GM19468 (cell line): ENCODE results near the gene CXCL11.
"Not testable (repeated sequence)": the region's sequence is repeated elsewhere in the genome, so short reads cannot be mapped to it uniquely, and the experiment has no call there.

ENCODE experiments used
- ATAC-seq: cut with Tn5 transposase; IDR thresholded peaks from one replicate; pipeline ENCODE4 v1.9.1; 2021; ENCODE audit warnings: mild to moderate bottlenecking, moderate library complexity, moderate number of reproducible peaks; ENCODE audit not compliant: unreplicated experiment; ENCODE audit errors: extremely low read depth

The CXCL11 gene

DNA sequence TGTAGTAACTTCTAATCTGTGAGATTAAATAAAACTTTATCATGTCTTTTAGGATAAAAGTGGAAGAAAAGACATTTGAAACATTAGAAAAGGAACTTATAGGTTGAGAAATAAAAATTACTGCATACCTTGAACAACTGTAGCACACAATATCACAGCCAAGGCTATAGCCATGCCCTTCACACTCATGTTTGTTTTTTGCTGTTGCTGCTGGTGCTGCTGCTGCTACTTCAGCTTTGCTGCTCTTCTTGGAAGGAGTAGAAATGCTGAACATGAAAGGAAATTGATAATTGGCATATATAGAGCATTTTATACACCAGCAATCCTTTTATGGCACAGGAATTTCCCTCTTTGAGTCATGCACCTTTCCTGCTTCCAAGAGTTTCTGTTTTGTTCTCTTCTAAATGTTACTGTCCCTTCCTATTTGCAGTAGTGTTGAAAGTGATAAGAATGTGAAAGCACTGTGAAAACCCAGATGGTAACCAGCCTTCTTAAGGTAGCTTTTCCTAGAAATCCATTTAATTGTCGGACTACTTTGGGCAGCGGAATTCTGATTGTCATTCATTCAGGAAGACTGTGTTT is at the start of gene CXCL11:
TSS of gene CXCL11 (minus strand) at position 272 of the 582 bp plus-strand sequence. CDS start at position 189, 83 bp downstream.
- ATAC-seq: no peak

DNA sequence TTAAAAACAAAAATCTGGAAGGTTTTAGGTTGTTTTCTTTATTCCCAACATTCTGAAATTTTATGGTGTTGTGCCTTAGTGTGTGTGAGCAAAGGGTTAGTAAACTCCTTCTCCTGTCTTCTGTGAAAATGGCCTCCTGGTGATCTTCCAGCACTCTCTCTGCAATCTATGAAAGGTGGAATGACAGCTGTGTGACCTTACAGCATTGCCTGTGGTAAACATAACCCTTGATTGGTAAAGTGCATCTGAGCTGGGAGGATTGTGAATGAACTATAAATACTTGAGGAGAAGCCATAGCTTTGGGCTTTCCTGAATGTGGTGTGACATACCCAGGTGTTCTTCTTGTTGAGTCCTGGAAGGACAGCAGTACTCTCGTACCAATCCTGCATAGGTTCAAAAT is 48.7 kb upstream of the CXCL11 start:
- ATAC-seq: no peak

DNA sequence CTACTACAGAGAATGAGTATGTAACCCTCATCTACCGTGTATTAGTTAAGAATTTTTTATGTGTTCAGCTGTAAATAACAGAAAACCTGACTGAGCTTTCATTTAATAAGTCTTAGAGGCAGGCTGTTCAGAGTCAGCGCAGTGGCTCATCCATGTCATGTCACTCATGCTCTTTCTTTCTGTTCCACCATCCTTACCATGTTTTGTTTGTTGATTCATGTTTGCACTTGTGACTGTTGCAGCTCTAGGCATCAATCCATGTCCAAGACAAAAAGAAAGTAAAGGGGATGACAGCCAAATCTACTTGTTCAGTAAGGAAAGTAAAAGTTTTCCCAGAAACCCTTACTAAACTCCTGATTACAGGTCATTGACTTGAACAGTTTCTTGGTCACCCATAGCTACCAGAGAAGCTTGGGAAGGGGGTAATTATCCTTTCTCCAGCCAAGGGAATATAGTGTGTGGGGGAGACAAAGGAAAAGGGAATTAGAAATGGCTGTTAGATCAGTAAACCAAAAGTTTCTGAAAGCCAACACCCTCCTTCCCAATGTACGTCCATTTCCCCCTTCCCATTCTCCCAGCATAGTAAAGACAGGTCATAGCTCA is 47.6 kb upstream of the CXCL11 start:
- no peak for ATAC-seq

DNA sequence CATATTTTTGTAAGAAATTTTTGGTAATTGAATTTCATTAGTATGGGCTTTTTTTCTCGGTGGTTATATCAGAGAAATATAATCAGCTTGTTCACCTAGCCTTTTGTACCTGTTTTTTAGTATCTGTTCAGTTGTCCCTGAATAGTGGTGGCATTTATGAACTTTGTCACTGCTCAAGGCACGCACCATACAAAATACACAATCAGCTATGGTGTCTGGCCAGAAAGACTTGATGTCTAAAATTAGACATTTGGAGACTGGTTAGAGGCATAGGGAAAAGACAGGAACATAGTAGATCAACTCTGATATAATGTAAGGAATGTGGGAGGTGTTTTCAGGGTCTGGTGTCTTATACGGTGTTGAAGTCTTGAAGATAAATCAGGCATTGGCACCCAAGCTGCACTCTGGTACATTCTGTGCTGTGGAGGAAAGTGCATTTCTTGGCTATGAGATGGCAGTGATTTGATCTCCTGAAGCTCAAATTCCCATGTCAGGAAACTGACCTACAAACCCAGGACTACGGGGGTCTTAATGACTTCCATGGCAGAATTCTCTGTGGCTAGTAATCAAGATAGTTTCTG is 42.3 kb upstream of the CXCL11 start:
- no peak for ATAC-seq

DNA sequence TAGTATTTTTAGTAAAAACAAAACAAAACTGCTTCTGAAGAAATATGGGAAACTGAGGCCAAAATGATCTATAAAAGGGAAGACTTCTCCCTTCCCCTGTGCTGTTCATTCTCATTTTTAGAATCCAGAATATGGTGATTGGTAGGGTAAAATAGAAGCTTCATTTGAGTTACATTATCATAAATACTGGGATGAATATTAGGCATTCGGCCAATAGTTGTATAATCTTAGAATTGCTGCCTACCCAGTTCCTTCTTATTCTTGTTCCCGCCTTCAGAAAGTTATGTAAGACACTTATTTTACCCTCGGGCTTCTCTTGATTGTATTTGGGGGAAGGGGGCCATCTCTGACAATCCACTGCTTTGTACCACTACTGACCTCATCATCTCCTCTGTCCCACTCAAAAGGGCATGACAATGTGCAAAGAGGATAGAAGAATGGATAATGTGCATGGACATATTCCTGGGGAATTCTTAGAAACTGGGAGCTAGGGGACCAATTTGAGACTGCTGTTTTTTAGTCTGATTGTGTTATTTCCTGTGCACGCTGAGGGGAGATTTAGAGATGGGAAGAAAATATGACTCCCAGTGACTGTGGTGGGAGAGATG is 39.2 kb upstream of the CXCL11 start:
- ATAC-seq: no peak

DNA sequence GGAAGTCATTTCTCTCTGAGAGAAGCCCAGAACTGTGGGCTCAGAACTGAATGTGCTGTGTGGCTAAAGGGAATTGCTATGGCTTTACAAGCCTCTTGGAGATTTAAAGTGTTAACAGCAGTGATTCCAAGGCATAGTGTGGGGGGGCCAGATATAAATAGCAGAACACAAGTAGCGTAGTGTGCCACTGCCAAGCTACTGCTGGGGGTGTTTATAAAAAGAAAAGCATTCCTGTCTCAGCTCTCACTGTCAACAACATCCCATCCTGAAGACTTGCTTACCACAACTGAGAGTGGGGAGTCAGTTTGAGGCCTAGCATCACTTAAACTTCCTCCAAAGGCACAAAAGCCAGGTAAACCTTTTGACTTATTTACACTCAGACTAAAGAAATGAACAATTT is 38.6 kb upstream of the CXCL11 start, which contains the start of gene ART3:
TSS of gene ART3 (plus strand) at position 242 of the 400 bp plus-strand sequence. CDS start 1,181 bp downstream, outside the sequence.
- no peak for ATAC-seq

DNA sequence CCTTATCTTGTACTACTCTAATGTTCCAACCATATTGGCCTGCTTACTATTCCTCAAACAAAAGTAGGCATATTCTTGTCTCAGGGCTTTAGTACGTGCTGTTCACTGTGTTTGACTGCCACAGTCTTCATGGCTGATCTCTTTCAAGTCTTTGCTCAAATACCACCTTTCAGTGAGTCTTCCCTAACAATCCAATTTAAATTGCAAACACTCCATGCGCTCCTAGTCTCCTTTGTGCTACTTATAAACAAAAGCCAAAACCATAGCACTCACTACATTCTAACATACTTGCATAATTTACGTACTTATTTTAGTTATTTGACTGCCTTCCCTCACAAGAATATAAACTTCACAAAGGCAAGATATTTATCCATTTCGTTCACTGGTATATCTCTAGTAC is 36.9 kb upstream of the CXCL11 start:
- ATAC-seq: no peak

DNA sequence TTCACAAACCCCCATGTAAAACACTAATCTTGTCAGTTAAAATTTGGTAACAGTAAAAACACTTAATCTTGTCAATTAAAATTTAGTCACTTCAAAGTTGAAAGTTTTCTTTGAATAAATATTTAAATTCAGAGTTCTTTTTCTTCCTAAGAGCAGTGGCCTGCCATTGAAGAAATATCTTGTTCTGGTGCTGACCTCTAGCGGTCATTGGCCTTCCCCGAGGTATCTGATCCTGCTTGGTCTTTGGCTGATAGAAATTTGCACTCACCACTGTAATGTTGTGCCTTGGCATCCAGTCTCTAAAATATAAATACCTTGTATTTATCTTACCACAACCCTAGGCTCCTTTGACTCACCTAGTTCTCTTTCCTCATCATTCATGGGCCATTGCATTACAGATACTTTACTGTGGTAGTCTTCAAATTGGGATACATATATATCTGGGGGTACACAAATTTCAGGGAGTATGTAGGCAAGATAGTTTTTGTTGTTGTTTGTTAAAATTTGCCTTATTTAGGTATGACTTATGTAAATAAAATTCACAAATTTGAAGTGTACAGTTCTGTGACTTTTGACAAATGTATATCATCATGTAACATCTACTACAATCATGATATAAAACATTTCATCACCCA is 31.9 kb upstream of the CXCL11 start:
- ATAC-seq: no peak

DNA sequence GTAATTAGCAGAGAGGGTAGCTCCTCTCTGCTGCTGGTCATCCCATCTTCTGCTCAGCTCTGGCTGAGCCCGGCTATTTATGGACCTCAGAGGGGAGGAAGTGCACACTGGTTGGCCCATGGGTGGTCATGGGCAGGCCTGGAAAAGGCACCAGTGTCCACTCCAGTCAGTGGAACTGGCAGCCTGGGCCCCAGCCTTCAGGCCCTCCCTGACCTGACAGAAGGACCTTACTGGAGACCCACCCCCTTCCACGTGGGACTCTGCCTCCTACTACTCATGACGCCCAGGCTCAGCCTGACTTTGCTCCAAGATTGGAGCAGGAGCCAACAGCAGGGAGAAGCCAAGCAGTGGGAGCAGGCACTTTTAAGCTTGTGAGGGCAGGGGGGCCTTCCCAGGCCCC is 30.7 kb upstream of the CXCL11 start:
- ATAC-seq: no peak

DNA sequence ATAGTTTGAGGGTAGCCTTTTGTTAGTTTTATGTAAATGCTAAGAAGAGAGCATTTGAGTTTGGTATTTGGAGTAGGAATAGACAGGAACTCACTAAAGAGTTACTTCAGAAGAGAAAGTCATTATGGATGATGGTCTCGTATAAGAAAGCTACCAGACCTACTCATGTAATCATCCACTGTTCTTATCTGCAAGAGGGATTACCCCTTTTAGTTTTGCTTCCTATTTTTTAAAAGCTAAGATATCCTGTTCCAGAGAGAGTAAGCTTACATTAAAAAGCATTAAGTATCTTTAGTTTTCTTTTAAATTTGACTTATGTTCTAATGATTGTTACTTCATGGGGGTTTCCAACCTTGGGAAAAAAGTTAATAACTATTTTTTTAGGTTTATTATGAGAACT is 26.1 kb upstream of the CXCL11 start:
- no peak for ATAC-seq

DNA sequence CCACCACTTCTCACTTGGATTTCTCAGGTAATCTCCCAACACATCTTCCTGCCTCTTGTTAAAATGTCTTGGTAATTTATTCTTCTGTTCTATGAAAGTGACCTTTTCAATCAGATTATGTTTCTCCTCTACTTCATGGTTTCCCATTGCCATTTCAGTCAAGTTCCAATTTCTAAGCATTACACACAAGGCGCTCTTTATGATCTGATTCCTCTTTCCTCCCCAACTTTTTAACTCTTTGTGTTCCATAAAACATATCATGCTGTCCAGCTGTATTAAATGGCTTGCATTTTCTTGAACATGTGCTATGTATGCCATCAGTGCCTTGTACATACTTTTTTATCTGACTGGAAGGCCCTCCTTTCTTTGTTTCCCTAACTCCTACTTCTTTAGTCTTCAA is 25.6 kb upstream of the CXCL11 start:
- no peak for ATAC-seq

DNA sequence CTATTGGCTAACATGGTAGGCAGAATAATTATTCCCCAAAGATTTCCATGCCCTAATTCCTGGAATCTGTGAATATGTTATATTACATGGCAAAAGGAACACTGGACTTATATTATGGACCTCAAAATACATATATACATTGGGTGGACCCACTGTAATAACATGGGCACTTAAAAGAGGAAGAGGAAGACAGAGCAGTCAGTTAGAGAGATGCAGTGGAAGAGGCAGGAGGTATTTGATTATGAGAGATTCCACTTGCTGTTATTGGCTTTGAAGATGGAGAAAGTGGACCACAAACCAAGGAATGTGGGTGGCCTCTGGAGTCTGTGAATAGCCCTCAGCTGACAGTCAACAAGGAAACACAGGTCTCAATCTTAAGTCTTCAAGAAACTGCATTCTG is 24.6 kb upstream of the CXCL11 start:
- ATAC-seq: no peak

DNA sequence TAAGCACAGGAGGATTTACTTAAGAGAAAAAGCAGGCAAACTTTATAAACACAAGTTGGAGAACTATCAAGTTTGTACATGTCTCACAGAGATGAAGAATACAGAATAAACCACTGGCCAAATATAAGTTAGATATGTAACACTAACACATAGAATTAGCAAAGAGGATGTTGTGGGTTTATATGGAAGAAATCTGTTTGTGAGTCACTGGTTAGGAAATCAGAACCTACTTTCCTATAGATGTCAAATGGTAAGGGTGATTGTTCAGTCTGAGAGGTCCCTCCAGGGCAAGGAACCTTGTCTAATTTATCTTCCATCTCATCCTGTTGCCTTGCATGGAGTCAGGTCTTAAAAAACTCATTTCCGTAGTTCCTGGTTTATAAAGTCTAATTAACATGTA is 23.9 kb upstream of the CXCL11 start:
- ATAC-seq: no peak

DNA sequence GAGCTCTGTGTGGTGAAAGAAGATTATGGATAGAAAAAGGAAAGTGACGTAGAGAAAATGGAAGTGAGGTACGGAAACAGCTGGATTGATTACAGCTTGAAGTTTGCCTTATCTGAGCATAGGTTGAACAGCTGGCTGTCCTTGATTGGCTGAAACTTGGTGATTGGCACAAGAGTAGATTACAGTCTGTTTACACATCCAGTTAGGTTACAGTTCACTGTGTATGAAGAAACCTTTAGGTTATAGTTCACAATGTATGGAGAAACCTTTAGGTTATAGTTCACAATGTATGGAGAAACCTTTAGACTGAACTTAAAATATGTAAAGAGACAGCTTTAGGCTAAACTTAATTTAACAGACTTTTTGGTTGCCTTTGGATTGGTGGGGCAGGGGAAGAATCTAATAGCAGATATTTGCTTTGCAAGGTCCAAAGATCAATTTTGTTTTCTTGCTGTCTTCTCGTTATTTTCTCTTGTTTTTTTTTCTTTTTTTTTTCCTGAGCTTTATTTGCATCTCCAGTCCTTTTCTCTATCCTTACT is 23.1 kb upstream of the CXCL11 start:
- ATAC-seq: no peak

DNA sequence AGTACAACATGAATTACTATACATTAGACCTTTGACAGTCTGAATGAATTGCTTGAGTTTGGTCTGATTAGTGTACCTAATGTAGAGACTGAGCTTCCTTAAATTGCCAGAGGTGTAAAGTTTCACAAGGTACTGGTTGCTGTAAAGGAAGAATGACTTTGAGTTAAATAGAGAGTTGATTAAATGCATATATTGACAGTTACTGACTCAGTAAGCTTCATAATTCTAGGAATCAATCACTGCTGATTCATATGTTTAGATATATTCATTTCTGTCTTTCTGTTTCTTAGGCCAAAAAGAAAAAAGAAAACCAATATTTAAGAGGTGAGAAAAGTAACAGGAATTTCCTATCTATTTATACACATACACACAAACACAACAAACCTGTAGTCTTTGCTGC is 22.4 kb upstream of the CXCL11 start:
- ATAC-seq: no peak

DNA sequence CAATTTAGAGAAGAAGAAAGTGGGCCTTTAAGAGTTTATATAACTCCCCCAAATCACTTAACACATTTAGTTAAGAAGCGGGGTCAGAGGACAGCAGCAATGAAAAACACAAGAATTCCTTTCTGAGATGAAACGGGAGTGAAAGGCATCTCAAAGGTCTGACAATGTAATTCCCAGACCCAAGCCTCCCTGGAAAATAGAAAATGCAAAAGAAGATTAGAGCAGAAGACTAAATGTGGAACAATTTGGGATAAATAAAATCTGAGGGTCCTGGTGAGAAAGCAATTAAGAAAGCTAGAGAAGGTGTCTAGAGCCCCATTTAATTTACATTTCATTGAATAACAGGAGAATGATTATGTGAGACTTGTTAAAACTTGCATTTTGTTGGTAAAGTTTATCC is 19.6 kb upstream of the CXCL11 start:
- no peak for ATAC-seq

DNA sequence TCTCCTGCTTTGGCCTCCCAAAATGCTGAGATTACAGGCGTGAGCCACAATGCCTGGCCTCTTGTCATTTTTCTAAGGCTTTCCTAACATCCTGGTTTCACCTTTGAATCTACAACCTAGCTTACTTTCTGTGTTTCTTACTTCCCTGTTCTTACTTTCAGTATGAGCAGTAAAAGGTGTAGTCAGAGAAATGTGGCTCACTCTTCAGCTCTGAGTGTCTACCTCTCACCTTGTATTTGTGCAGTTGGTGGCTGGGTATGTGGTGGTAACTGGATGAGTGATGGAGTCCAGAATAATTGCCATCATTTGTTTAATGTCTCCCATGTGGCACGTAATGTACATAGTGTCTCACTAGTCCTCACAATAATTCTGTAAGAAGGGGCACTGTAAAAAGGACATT is 19.1 kb upstream of the CXCL11 start:
- ATAC-seq: peak; percentile 90

DNA sequence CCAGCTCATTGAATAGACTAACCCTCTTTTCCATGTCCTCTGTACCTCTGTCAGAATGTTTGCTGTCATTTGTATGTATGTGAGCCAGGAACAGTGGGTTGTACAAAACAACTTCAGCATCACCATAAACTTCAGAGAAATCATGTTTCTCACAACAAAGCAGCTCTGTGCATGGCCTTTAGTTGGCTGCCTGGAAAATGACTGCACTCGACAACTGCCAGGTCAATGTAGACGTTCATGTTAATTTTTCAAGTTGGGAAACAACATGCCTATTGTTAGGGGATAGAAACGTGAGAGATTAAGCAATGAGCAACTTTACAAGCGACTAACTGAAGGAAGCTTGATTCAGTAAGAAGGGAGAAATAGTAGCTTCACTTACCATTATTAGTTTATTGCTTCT is 17.9 kb upstream of the CXCL11 start:
- no peak for ATAC-seq

DNA sequence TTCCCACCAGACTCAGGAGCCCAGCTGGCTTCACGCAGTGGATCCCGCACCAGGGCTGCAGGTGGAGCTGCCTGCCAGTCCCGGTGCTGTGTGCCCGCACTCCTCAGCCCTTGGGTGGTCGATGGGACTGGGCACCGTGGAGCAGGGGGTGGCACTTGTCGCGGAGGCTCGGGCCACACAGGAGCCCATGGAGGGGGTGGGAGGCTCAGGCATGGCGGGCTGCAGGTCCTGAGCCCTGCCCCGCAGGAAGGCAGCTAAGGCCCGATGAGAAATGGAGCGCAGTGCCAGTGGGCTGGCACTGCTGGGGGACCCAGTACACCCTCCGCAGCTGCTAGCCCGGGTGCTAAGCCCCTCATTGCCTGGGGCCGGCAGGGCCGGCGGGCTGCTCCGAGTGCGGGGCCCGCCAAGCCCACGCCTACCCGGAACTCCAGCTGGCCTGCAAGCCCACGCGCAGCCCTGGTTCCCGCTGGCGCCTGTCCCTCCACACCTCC is 14.7 kb upstream of the CXCL11 start:
- not testable (repeated sequence) for ATAC-seq

DNA sequence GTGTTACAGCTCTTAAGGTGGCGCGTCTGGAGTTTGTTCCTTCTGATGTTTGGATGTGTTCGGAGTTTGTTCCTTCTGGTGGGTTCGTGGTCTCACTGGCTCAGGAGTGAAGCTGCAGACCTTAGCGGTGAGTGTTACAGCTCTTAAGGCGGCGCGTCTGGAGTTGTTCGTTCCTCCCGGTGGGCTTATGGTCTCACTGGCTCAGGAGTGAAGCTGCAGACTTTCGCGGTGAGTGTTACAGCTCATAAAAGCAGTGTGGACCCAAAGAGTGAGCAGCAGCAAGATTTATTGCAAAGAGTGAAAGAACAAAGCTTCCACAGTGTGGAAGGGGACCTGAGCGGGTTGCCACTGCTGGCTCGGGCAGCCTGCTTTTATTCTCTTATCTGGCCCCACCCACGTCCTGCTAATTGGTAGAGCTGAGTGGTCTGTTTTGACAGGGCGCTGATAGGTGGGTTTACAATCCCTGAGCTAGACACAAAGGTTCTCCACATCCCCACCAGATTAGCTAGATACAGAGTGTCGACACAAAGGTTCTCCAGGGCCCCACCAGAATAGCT is 14.1 kb upstream of the CXCL11 start:
- ATAC-seq: not testable (repeated sequence)
